ENCODE data around the gene PFKL.

Gene PFKL

GRCh38 chr21:44366586-44367211 lies 66.8 kb downstream of the PFKL start:
- DNase-seq: no peak

DNA sequence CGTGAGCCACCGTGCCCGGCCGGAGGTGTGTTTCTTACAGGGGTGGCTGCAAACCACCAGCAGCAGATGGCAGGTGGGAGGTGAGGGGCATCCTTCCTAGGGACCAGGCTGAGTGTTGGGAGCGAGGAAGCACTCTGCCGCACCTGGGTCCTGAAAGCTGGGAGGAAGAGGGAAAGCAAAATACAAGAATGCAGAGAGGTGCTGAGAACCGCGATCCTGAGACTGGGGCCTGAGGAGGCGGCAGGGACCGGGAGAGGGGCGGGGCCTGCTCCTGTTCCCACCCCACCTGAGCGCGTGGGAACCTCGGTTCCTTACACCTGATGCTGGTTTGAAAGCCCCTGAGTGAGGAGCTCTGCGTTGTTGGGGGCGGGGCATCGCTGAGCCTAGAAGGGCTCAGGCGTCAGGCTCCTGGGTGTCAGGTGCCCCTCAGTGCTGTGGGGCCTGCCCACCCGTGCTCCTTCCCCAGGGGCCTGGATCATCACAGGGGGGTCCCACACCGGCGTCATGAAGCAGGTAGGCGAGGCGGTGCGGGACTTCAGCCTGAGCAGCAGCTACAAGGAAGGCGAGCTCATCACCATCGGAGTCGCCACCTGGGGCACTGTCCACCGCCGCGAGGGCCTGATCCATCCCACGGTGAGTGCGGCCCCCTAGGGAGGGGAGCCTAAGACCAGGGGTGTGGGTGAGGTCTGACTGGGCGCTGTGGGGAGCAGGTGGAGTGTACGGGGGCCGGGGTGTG lies 69.0 kb downstream of the PFKL start:
- DNase-seq: no peak

- DNase-seq: peak; percentile 14
These were observed 70.3 kb downstream of the PFKL start for GRCh38 chr21:44370027-44370735.

DNA sequence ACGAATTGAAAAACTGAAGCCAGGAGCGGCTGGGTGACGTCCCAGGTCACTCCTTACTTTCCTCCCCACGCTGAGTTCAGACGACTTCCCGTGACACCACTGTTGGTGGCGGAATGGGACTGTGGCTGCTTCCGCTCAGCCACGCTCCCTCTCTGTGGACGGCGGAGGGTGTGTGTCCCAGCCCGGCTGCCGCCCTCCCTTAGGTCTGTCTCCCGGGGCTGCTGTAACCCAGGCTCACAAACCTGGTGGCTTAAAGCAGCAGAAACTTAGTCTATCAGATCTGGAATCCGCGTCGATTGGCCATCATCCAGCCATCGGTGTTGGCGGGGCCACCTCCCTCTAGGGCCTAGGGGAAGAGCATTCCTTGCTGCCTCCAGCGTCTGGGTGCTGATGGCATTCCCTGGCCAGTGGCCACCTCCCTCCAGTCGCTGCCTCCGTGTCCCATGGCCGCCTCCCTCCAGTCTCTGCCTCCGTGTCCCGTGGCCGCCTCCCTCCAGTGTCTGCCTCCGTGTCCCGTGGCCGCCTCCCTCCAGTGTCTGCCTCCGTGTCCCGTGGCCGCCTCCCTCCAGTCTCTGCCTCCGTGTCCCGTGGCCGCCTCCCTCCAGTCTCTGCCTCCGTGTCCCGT lies 71.0 kb downstream of the PFKL start:
- no peak for DNase-seq

GRCh38 chr21:44371596-44371995 lies 71.7 kb downstream of the PFKL start:
- DNase-seq: no peak

- DNase-seq: no peak
These were observed 72.8 kb downstream of the PFKL start for GRCh38 chr21:44372616-44373015.

DNA sequence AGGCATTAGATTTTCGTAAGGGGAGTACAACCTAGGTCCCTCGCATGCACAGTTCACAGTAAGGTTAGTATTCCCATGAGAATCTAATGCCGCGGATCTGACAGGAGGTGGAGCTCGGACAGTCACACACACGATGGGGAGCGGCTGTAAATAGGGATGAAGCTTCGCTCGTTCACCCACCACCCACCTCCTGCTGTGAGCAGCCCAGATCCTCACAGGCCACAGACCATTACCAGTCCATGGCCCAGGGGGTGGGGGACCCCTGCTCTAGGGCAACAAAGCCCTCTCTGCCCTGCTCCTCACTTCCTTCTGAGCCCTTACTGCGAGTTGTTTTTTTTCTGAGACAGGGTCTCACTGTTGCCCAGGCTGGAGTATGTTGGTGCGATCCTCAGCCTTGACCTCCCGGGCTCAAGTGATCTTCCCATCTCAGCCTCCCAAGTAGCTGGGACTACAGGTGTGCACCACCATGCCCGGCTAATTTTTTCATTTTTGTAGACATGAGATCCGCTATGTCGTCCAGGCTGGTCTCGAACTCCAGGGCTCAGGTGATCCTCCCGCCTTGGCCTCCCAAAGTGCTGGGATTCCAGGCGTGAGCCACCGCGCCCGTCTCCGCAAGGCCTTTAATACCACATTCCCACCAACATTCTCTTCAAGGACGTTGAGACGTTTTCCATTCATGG lies 74.9 kb downstream of the PFKL start:
- DNase-seq: no peak

GRCh38 chr21:44375281-44375651 lies 75.4 kb downstream of the PFKL start:
- no peak for DNase-seq

DNA sequence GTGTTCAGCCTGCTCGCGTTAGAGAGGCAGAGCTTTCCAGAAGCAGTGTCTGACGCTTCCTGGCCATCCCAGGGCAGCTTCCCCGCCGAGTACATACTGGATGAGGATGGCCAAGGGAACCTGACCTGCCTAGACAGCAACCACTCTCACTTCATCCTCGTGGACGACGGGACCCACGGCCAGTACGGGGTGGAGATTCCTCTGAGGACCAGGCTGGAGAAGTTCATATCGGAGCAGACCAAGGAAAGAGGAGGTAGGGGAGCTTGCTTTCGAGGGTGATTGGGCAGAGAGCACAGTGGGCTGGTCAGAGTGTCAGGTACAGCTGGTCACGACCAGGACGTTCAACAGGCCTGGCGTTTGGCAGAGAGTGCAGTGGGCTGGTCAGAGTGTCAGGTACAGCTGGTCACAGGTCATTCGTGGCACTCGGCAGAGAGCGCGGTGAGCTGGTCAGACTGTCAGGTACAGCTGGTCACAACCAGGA lies 75.9 kb downstream of the PFKL start:
- DNase-seq: no peak

- DNase-seq: no peak
These were observed 76.8 kb downstream of the PFKL start for GRCh38 chr21:44376606-44377005.
